HG03521 (cell line): ENCODE measurements around the gene AP1S3.
"Not testable (repeated sequence)": the region's sequence is repeated elsewhere in the genome, so short reads cannot be mapped to it uniquely, and the experiment has no call there.

Experiments
- ATAC-seq: cut with Tn5 transposase; IDR thresholded peaks from one replicate; pipeline ENCODE4 v1.9.1; 2021; ENCODE audit warnings: mild to moderate bottlenecking, moderate library complexity; ENCODE audit not compliant: unreplicated experiment

AP1S3 gene

GRCh38 chr2:223811757-223812156 is 25.6 kb downstream of the AP1S3 start:
- ATAC-seq = no peak

- ATAC-seq = no peak
These were observed 32.4 kb downstream of the AP1S3 start for GRCh38 chr2:223805008-223805407.

DNA sequence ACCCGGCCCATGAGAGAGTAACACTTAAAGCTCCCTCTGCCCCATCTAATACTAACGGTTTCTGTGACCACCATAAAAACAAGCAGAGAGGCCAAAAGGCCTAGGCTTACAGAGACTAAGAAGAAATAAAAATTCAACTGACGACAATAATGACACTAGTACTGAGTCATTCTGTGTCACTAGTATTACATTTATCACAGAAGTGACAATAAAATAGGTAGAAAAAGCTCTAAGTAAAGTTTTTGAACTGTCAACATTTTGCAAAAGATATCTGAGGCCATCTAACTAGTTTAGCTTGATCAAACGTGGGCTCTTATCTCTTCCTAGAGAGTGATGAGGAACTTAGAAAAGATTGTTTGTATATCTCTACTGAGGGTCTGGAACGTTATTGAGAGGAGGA is 35.6 kb downstream of the AP1S3 start:
- ATAC-seq = no peak

GRCh38 chr2:223800908-223801307 is 36.5 kb downstream of the AP1S3 start:
- no peak for ATAC-seq

- ATAC-seq = peak; percentile 100
These were observed 39.3 kb downstream of the AP1S3 start for GRCh38 chr2:223797811-223798721.

- ATAC-seq = no peak
These were observed 40.3 kb downstream of the AP1S3 start for GRCh38 chr2:223797037-223797436.

GRCh38 chr2:223789423-223789822 is 48.0 kb downstream of the AP1S3 start:
- no peak for ATAC-seq

GRCh38 chr2:223788826-223789225 is 48.6 kb downstream of the AP1S3 start:
- no peak for ATAC-seq

GRCh38 chr2:223788106-223788505 is 49.3 kb downstream of the AP1S3 start:
- ATAC-seq = not testable (repeated sequence)

DNA sequence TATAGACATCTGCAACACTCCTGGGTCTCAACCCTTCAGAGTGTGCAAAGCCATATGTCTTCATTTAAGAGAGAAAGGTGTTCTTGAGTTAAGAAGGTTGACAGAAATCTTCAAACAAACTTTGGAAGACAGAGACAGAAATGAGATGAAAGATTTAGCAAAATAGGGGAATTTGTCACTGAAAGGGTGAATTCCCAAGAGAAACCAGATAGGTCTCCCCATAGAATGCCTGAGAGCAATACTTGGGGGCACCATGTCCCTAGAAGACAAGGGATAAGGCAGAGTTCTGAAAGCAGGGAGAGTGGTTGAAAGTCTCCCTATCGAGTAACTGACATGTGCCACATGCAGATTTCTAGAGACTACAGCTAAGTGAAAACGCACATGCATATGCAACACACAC is 50.0 kb downstream of the AP1S3 start:
- ATAC-seq = peak; percentile 13

GRCh38 chr2:223786943-223787342 is 50.4 kb downstream of the AP1S3 start:
- peak; percentile 65 for ATAC-seq

DNA sequence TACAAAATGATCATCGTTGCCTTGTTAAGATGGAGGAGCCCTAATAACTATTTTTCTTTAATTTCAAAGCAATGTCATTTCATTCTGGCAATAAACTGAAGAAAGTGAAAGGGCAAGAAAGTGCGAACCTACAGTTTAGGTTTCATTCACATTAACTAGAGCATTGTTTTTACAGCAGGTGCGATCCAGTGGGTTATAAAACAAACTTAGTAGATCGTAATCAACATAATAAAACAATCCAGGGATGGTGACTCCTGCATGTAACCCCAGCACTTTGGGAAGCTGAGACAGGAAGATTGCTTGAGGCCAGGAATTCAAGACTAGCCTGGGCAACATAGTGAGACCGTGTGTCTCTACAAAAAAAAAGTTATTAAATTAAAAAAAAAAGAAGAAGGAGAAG is 51.1 kb downstream of the AP1S3 start:
- no peak for ATAC-seq

DNA sequence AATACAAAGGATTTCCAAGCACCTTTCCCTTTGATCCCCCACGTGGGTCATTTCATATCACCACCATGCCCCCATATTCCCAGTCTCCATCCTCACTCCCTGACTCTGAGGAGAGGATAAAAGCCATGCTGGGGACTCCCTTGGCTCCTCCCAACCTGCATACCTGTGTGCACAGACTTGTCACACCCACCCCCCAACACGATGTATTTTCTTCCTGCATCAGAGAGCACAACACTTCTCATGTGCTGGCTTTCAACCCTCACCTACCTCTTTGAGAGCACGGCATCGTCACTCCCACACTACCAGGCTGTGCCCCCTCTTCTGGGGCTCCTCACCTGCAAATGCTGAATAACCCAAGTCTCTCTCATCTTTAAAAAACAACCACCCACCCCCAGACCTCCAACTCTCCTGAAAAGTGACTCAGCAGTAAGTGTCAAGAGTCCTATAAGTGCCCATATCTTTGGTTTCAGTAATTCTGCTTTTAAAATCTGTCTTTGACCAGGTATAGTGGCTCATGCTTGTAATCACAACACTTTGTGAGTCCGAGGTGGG is 53.1 kb downstream of the AP1S3 start:
- ATAC-seq = no peak

GRCh38 chr2:223782629-223783028 is 54.8 kb downstream of the AP1S3 start:
- ATAC-seq = no peak

DNA sequence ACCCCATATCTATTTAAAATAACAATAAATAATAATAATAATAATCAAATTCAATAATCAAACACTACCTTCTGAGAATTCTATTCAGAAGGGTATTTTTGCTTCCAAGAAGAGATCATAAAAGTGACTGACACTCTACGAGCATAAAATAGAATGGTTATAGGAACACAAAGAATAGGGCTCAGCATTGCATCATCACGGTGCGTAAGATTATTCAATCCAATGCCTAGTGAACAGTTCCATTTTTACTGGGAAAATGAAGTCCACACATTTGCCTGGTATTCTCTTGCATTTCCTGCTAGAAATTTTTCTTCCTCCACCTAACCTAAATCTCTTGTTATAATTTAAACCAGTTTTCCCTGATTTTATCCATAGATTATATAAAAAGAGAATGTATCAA is 55.8 kb downstream of the AP1S3 start:
- no peak for ATAC-seq

DNA sequence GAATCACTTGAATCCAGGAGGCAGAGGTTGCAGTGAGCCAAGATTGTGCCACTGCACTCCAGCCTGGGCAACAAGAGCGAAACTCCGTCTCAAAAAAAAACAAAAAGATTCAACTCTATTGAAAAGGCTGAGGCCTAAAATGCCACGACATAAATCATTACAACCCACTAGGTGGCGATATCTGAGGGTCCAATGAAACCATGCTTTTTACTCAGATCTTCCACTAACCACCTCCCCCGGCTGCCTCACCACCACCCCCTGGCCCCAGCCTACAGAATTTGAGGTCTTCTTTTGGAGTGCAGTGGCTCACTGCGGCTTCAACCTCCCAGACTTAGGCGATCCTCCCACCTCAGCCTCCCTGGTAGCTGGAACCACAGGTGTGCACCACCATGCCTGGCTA is 57.5 kb downstream of the AP1S3 start:
- peak; percentile 68 for ATAC-seq

DNA sequence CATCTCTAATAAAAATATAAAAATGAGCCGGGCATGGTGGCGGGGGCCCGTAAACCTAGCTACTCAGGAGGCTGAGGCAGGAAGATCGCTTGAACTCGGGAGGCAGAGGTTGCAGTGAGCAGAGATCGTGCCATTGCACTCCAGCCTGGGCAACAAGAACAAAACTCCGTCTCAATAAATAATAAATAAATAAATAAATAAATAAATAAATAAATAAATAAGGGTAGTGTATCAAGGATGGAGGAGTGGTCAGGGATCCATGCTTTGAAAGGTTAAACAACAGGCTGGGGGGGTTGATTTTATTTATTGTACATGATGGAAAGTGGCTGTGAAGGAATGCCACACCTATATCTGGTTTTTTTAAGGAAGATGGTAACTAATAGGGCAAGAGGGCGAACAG is 63.2 kb downstream of the AP1S3 start:
- no peak for ATAC-seq

- ATAC-seq = no peak
These were observed 65.0 kb downstream of the AP1S3 start for GRCh38 chr2:223772363-223772762.

DNA sequence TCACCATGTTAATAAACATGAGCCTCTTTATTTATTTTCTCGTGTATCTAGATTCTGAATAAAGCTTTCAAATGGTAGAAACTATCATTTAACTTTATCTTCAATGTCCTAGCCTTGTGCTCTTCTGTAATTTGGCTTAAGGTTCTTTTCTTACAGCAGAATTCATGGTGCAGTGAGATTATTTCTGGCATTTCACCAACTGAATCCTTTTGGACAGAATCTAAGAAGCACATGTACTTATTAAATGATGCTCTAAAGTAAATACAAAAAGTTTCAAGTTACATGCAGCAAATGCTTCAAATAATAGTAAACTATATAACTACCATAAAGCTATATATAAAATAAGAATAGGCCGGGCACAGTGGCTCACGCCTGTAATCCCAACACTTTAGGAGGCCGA is 65.9 kb downstream of the AP1S3 start:
- no peak for ATAC-seq

GRCh38 chr2:223768179-223768578 is 69.2 kb downstream of the AP1S3 start:
- no peak for ATAC-seq

DNA sequence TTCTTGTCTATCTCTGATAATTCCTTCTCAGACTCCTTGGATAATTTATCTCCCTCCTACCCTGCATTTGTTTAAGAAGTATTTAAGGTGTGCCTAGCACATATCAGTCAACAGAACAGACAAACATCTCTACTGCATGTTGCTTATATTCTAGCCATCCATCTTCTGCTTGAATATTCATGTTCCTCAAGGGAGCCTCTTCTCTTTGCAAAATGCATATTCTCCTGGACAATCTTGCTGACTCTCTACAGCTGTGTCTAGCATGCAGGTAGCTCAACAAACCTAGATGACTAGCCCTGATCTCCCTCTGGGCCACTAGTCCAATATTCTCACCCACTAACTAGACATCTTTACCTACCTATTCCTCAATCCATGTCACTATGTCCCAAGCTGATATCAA is 70.0 kb downstream of the AP1S3 start:
- no peak for ATAC-seq

DNA sequence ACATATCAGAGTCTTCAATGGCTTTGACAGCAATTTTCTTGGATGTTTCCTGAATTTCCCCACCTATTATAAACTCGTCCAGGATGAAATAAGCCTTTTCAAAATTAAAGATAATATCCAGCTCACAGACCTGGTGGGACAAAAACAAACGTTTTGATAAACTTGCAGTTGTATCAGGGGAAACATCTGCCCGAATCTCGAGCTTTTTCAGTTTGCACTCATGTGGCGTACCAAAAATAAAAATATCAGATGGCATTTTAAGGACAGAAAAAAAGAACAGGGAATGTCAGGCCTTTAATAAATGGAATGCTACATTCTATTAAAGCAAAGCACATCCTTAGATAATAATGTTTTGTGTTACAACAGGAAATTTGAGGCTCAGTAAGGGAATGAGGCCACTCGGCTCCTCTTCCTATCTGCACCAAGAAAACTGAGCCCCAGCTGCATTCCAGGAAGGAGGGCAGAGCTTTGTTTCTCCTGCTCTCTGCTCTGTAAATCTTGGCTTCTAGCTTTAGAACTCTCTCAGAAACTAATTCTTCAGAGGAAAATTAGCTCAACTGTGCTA is 72.1 kb downstream of the AP1S3 start:
- no peak for ATAC-seq
